Measurements from ENCODE around the gene GCLM. TPM values are rescaled to one million over a fixed set of nuclear protein-coding genes. Genes with fewer than 3 reads are reported as not detected.

Gene GCLM
- 78.9 to 94.5 TPM (median 85.3 TPM) in 5 replicates for total RNA-seq (2022; extraction: Qiagen RNA extraction)

DNA sequence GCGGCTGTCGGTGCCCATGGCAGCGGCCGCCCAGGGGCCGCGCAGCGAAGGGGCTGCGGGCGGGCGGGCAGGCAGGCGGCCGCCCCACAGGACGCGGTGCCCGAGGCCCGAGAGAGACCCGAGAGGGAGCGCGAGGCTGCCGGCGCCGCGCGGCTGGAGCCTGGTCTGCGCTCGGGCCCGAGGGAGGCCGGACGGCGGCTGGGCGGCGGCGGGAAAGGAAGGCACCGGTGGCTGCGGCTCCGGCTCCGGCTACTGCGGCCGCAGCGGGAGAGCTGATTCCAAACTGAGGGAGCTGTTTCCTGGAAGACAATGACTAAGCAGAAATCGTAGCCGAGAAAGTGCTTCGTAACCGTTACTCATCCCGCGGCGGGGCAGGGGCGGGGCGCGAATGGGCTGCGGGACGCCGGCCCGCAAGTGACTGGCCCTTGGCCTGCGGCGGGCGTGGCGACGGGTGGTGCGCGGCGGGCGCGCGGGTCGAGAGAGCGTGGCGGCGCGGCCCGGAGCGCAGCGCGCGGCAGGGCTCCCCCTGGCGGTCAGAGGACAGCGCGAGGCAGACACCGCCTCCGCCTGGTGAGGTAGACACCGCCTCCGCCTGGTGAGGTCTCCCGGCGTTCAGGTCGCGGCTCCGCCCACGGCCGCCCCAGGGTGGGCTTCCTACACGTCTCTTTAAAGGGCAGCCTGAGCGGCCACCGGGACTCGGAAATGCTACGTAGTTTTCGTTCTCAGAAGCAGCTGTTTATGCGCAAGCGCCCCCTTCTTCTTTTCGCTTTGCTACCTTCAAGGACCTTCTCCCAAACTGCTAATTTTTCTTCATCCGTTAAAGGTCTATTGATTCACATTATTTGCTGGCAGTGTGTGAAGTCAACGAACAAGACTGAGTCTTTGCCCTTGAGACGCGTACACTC, at the start of gene GCLM:
TSS of gene GCLM (minus strand) at position 285 of the 905 bp plus-strand sequence. CDS start at position 18, 267 bp downstream.

GRCh38 chr1:93878889-93879586, 30.2 kb downstream of the GCLM start, which contains the start of gene DNTTIP2:
DNTTIP2 (minus strand) TSS chr1:93879206; CDS start chr1:93879148, 58 bp downstream.

Other genes with a start within 250 kb of the GCLM start
- gene BCAR3, start 227.6 kb downstream of the GCLM start, total RNA-seq (2022; extraction: Qiagen RNA extraction), result 71.7 to 104 TPM (median 77.8 TPM) in 5 replicates
- 37.5 to 43.5 TPM (median 39.6 TPM) in 5 replicates for gene DNTTIP2, start 30.2 kb downstream of the GCLM start, total RNA-seq (2022; extraction: Qiagen RNA extraction)
- gene ABCA4, start 211.7 kb upstream of the GCLM start, total RNA-seq (2022; extraction: Qiagen RNA extraction), result 0.10 to 0.35 TPM (median 0.14 TPM) in 5 replicates